ENCODE results near the gene TINCR.

Gene TINCR

GRCh38 chr19:5520501-5520900 is 47.3 kb downstream of the TINCR start:
- no peak for DNase-seq (ENCODE audit: extremely low read depth in 1 of 2, low read depth in 1 of 2)

GRCh38 chr19:5519076-5519475 is 48.7 kb downstream of the TINCR start:
- DNase-seq (ENCODE audit: extremely low read depth in 1 of 2, low read depth in 1 of 2): no peak

- no peak for DNase-seq (ENCODE audit: extremely low read depth in 1 of 2, low read depth in 1 of 2)
Measured at GRCh38 chr19:5515737-5516136, 52.0 kb downstream of the TINCR start.

GRCh38 chr19:5514001-5514400 is 53.8 kb downstream of the TINCR start:
- no peak for DNase-seq (ENCODE audit: extremely low read depth in 1 of 2, low read depth in 1 of 2)

GRCh38 chr19:5512715-5513114 is 55.0 kb downstream of the TINCR start:
- no peak for DNase-seq (ENCODE audit: extremely low read depth in 1 of 2, low read depth in 1 of 2)

All from stimulated activated CD8-positive, alpha-beta memory T cell treated with anti-CD3 and anti-CD28 coated beads, Interleukin-7, amount 100 ng/mL, for 48 hours (primary cell).